IMR-90 (cell line): ENCODE data around the gene PAN2. TPM values are rescaled to one million over a fixed set of nuclear protein-coding genes. Genes with fewer than 3 reads are reported as not detected.

Source experiments
- ATAC-seq: fragments of 200-7000 bp; cut with Tn5 transposase; 2 replicates; pipeline ENCODE4 v1.9.1; 2020; ENCODE audit warnings: low read depth, mild to moderate bottlenecking, moderate library complexity
- BruUV-seq: library from RNA; stranded (reverse); fragments of 400-500 nt; replicated peaks from 2 replicates; lab custom pipeline; 2021; lab: Mats Ljungman, UMichigan
- CTCF ChIA-PET: fragments of 300-600 bp; formaldehyde crosslinking; extraction: SDS; loops from one replicate; lab custom pipeline; 2021; ENCODE audit warnings: antibody characterized with exemption; lab: Yijun Ruan, JAX
- POLR2A ChIA-PET: fragments of 300-600 bp; sonication (Branson Sonifier 250); formaldehyde crosslinking; loops from one replicate; lab custom pipeline; 2022; ENCODE audit warnings: antibody characterized with exemption; ENCODE audit not compliant: unreplicated experiment; lab: Charles Lee
- DNase-seq: peaks from one replicate; pipeline ENCODE4 v3.0.0; 2013
- H2AFZ ChIP-seq: replicated peaks from 2 replicates; pipeline ENCODE3; 2013; ENCODE audit warnings: low read length, mild to moderate bottlenecking; ENCODE audit not compliant: poor library complexity
- H2AK5ac ChIP-seq: 2 replicates; pipeline ENCODE4 v1.6.1; 2013; ENCODE audit warnings: low read depth, low read length, inconsistent platforms
- H2AK9ac ChIP-seq: replicated peaks from 2 replicates; pipeline ENCODE3; 2013; ENCODE audit warnings: mild to moderate bottlenecking, low read depth, low read length, moderate library complexity; ENCODE audit not compliant: poor library complexity
- H2BK120ac ChIP-seq: 2 replicates; pipeline ENCODE4 v1.6.1; 2013; ENCODE audit warnings: low read depth, low read length, inconsistent platforms
- H2BK15ac ChIP-seq: 3 replicates; pipeline ENCODE4 v1.6.1; 2013; ENCODE audit warnings: low read depth, low read length, inconsistent platforms
- H2BK20ac ChIP-seq: 2 replicates; pipeline ENCODE4 v1.6.1; 2013; ENCODE audit warnings: low read depth, mild to moderate bottlenecking, inconsistent platforms, low read length, moderate library complexity
- H2BK5ac ChIP-seq: 2 replicates; pipeline ENCODE4 v1.6.1; 2013; ENCODE audit warnings: mild to moderate bottlenecking, low read depth, low read length, inconsistent platforms; ENCODE audit not compliant: poor library complexity, severe bottlenecking
- H3K14ac ChIP-seq: replicated peaks from 2 replicates; pipeline ENCODE4 v1.6.1; 2013; ENCODE audit warnings: low read depth, low read length, inconsistent platforms
- H3K18ac ChIP-seq: 2 replicates; pipeline ENCODE4 v1.6.1; 2013; ENCODE audit warnings: low read depth, low read length, control low read depth
- H3K23ac ChIP-seq: 2 replicates; pipeline ENCODE4 v1.6.1; 2013; ENCODE audit warnings: low read depth, low read length, inconsistent platforms
- H3K27ac ChIP-seq: 2 replicates; pipeline ENCODE4 v1.5.1; 2013; ENCODE audit warnings: mild to moderate bottlenecking, control low read depth, low read length; ENCODE audit not compliant: insufficient read depth
- H3K27me3 ChIP-seq: 2 replicates; pipeline ENCODE4 v1.6.1; 2013; ENCODE audit warnings: low read length; ENCODE audit not compliant: control insufficient read depth, insufficient read depth
- H3K36me3 ChIP-seq: 2 replicates; pipeline ENCODE4 v1.6.1; 2013; ENCODE audit warnings: low read length, mixed read lengths; ENCODE audit not compliant: control insufficient read depth, insufficient read depth
- H3K4ac ChIP-seq: 2 replicates; pipeline ENCODE4 v1.6.1; 2013; ENCODE audit warnings: low read depth, low read length, inconsistent platforms
- H3K4me1 ChIP-seq: 2 replicates; pipeline ENCODE4 v1.6.1; 2013; ENCODE audit warnings: low read length, mixed read lengths; ENCODE audit not compliant: control insufficient read depth, insufficient read depth
- H3K4me2 ChIP-seq: 2 replicates; pipeline ENCODE4 v1.6.1; 2013; ENCODE audit warnings: low read depth, mild to moderate bottlenecking, control low read depth, low read length, moderate library complexity
- H3K4me3 ChIP-seq: 2 replicates; pipeline ENCODE4 v1.5.1; 2013; ENCODE audit warnings: low read depth, mild to moderate bottlenecking, control low read depth, low read length, moderate library complexity; ENCODE audit not compliant: insufficient read depth
- H3K56ac ChIP-seq: 2 replicates; pipeline ENCODE4 v1.6.1; 2013; ENCODE audit warnings: low read length, inconsistent platforms; ENCODE audit not compliant: insufficient read depth; ENCODE audit errors: extremely low read depth
- H3K79me1 ChIP-seq, 2 experiments: 2 replicates each; pipeline ENCODE4 v1.6.1; 2013; ENCODE audit warnings: low read length in 2 of 2, inconsistent platforms in 1 of 2, low read depth in 1 of 2
- H3K9ac ChIP-seq: 2 replicates; pipeline ENCODE4 v1.6.1; 2013; ENCODE audit warnings: low read depth, low read length, control low read depth
- H3K9me1 ChIP-seq: 2 replicates; pipeline ENCODE4 v1.6.1; 2013; ENCODE audit warnings: low read length, inconsistent platforms; ENCODE audit not compliant: insufficient read depth
- H3K9me3 ChIP-seq: 2 replicates; pipeline ENCODE4 v1.6.1; 2013; ENCODE audit warnings: low read length; ENCODE audit not compliant: control insufficient read depth, insufficient read depth
- H4K20me1 ChIP-seq: 2 replicates; pipeline ENCODE4 v1.6.1; 2013; ENCODE audit warnings: low read length, inconsistent platforms; ENCODE audit not compliant: insufficient read depth
- H4K5ac ChIP-seq: 2 replicates; pipeline ENCODE4 v1.6.1; 2013; ENCODE audit warnings: mild to moderate bottlenecking, low read depth, low read length, control low read depth
- H4K8ac ChIP-seq, 2 experiments: 2 replicates each; pipeline ENCODE4 v1.6.1; 2013; ENCODE audit warnings: low read depth in 2 of 2, low read length in 2 of 2, control low read depth in 1 of 2, inconsistent platforms in 1 of 2
- H4K91ac ChIP-seq: 2 replicates; pipeline ENCODE4 v1.6.1; 2013; ENCODE audit warnings: low read depth, low read length, inconsistent platforms; ENCODE audit not compliant: insufficient read depth
- CEBPB ChIP-seq: IDR thresholded peaks from 2 replicates; pipeline ENCODE4 v1.6.1; 2012; ENCODE audit warnings: low read depth, low read length, improper control_type of control experiment
- CHD1 ChIP-seq: IDR thresholded peaks from 2 replicates; pipeline ENCODE4 v1.6.1; 2012; ENCODE audit warnings: low read depth, low read length, improper control_type of control experiment
- CTCF ChIP-seq: conservative IDR thresholded peaks from 2 replicates; pipeline ENCODE4 v1.5.1; 2012; ENCODE audit warnings: mild to moderate bottlenecking, low read depth, low read length, improper control_type of control experiment
- ELK1 ChIP-seq: fragments of 150-350 bp; IDR thresholded peaks from 2 replicates; pipeline ENCODE4 v1.6.1; 2016; ENCODE audit warnings: low read depth, mild to moderate bottlenecking, low read length, moderate library complexity, borderline replicate concordance
- FOS ChIP-seq: fragments of 150-350 bp; IDR thresholded peaks from 2 replicates; pipeline ENCODE4 v1.6.1; 2016; ENCODE audit warnings: low read depth, low read length
- MAFK ChIP-seq: IDR thresholded peaks from 2 replicates; pipeline ENCODE4 v1.6.1; 2012; ENCODE audit warnings: low read depth, low read length, improper control_type of control experiment
- MXI1 ChIP-seq: IDR thresholded peaks from 2 replicates; pipeline ENCODE4 v1.6.1; 2012; ENCODE audit warnings: low read depth, mild to moderate bottlenecking, low read length, moderate library complexity, borderline replicate concordance
- POLR2A ChIP-seq: IDR thresholded peaks from 2 replicates; pipeline ENCODE4 v1.6.1; 2012; ENCODE audit warnings: mild to moderate bottlenecking, low read depth, low read length
- RAD21 ChIP-seq: IDR thresholded peaks from 2 replicates; pipeline ENCODE4 v1.6.1; 2012; ENCODE audit warnings: low read length, improper control_type of control experiment
- RCOR1 ChIP-seq: IDR thresholded peaks from 2 replicates; pipeline ENCODE4 v1.6.1; 2012; ENCODE audit warnings: mild to moderate bottlenecking, low read length, improper control_type of control experiment; ENCODE audit not compliant: insufficient replicate concordance
- RFX5 ChIP-seq: IDR thresholded peaks from 2 replicates; pipeline ENCODE4 v1.8.0; 2012; ENCODE audit warnings: low read depth, mild to moderate bottlenecking, low read length, moderate library complexity
- SMC3 ChIP-seq: fragments of 150-350 bp; IDR thresholded peaks from 2 replicates; pipeline ENCODE4 v1.6.1; 2016; ENCODE audit warnings: low read depth, mild to moderate bottlenecking, antibody characterized with exemption, low read length, moderate library complexity
- dilution Hi-C: fragments of 300-500 bp; cut with HindIII; formaldehyde crosslinking; loops from one replicate; pipeline ENCODE4 v1.14.3; 2018; ENCODE audit warnings: low sequenced_read_pairs; ENCODE audit not compliant: unreplicated experiment
- in situ Hi-C: fragments of 300-500 bp; cut with MboI; formaldehyde crosslinking; loops from 3 replicates; pipeline ENCODE4 v1.14.3; 2019; ENCODE audit warnings: low sequenced_read_pairs, inconsistent platforms, mixed read lengths
- intact Hi-C: fragments of 100-400 bp; cut with micrococcal nuclease; formaldehyde crosslinking; loops from 2 replicates; pipeline ENCODE4 v1.10.0; 2022
- polyA plus RNA-seq, 3 experiments: library from polyadenylated mRNA; depleted of rRNA; stranded (reverse); fragments of >200 nt; gene quantifications; 2 replicates each; pipeline ENCODE4 v1.2.3, GENCODE V29; 2012; ENCODE audit warnings: low replicate concordance in 1 of 3
- total RNA-seq: library from RNA; depleted of rRNA; stranded (reverse); fragments of >200 nt; gene quantifications from 2 replicates; pipeline ENCODE4 v1.2.3, GENCODE V29; 2012
- TF ChIP-seq, protein P1 (sequence below): fragments of 150-350 bp; IDR thresholded peaks from 2 replicates; pipeline ENCODE4 v1.6.1; 2017; ENCODE audit warnings: mild to moderate bottlenecking, antibody characterized with exemption, low read length, low read depth

PAN2 gene
- total and polyA plus RNA-seq, 2 of the 4 experiments (the other 2 are of a cell fraction): 9.7 to 20.2 TPM

GRCh38 chr12:56280849-56281248, 53.0 kb downstream of the PAN2 start:
- no peak overlapping the region for H2AK5ac ChIP-seq
- H3K9me3 ChIP-seq: no peaks in the 10 kb centered on the region
- H2BK20ac ChIP-seq: no peak overlapping the region
- H3K14ac ChIP-seq: no peak overlapping the region
- H3K36me3 ChIP-seq: peaks cover 58% of the 10 kb centered on the region
- no peak overlapping the region for H3K4ac ChIP-seq
- no TSS peak for BruUV-seq
- H2AFZ ChIP-seq: no peak overlapping the region
- CTCF ChIA-PET: no interaction called here
- H4K5ac ChIP-seq: no peak overlapping the region
- H3K4me3 ChIP-seq: no peak overlapping the region
- no peaks in the 10 kb centered on the region for H3K9me1 ChIP-seq
- no peaks in the 10 kb centered on the region for H4K20me1 ChIP-seq
- H3K4me1 ChIP-seq: peaks cover 2% of the 10 kb centered on the region; the same call in 1 of the 2 replicates
- in situ Hi-C loops (no loop called here), intact Hi-C loops (no loop called here), dilution Hi-C loops (no loop called here)
- no peak overlapping the region for H4K91ac ChIP-seq
- H3K56ac ChIP-seq: no peak overlapping the region
- ATAC-seq (no peak), DNase-seq (no peak)
- no peak overlapping the region for H3K27ac ChIP-seq
- peaks cover 12 to 15% of the 10 kb centered on the region in 2 experiments; a peak in 3 of 4 replicates for H3K79me1 ChIP-seq
- no peak overlapping the region for H3K18ac ChIP-seq
- H2AK9ac ChIP-seq: no peak overlapping the region
- H2BK15ac ChIP-seq: no peak overlapping the region
- no peak overlapping the region for H4K8ac ChIP-seq
- POLR2A ChIA-PET: no interaction called here
- H3K4me2 ChIP-seq: no peak overlapping the region
- H3K23ac ChIP-seq: no peak overlapping the region
- no peak overlapping the region for H2BK120ac ChIP-seq
- H2BK5ac ChIP-seq: no peak overlapping the region
- H3K9ac ChIP-seq: no peak overlapping the region
- TF ChIP-seq RAD21: no peak
- no peak for TF ChIP-seq POLR2A
- no peak for TF ChIP-seq ELK1
- no peak for TF ChIP-seq SMC3
- TF ChIP-seq, protein P1, sequence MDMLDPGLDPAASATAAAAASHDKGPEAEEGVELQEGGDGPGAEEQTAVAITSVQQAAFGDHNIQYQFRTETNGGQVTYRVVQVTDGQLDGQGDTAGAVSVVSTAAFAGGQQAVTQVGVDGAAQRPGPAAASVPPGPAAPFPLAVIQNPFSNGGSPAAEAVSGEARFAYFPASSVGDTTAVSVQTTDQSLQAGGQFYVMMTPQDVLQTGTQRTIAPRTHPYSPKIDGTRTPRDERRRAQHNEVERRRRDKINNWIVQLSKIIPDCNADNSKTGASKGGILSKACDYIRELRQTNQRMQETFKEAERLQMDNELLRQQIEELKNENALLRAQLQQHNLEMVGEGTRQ: no peak
- no peak for TF ChIP-seq MXI1
- TF ChIP-seq CTCF: no peak
- no peak for TF ChIP-seq RCOR1
- TF ChIP-seq CEBPB: no peak
- TF ChIP-seq RFX5: no peak
- no peak for TF ChIP-seq MAFK
- TF ChIP-seq CHD1: no peak
- TF ChIP-seq FOS: no peak
- no peaks in the 10 kb centered on the region for H3K27me3 ChIP-seq
